GM19238 (cell line): ENCODE data around the gene ERC2.

Experiments
- DNase-seq: peaks from one replicate; pipeline ENCODE4 v3.0.0; 2011; ENCODE audit warnings: low spot score; ENCODE audit not compliant: insufficient read length

ERC2 gene

DNA sequence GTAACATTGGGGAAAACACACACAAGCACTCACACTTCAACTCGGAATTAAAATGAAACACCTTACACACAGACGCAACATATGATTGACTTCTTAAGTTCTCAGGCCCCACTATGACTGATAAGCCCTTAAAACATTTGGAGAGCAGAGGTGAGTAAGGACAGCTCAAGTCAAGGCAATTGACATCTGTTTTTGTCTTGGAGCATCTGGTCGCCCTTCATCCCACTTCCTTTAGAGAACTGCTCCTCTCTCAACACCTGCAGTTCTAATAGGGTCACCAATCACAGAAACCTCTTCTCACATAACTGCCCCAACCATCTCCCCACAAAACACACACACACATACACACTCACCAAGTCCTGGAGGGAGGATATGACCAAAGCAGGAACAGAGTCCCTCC, 43.4 kb downstream of the ERC2 start:
- DNase-seq, result no peak

DNA sequence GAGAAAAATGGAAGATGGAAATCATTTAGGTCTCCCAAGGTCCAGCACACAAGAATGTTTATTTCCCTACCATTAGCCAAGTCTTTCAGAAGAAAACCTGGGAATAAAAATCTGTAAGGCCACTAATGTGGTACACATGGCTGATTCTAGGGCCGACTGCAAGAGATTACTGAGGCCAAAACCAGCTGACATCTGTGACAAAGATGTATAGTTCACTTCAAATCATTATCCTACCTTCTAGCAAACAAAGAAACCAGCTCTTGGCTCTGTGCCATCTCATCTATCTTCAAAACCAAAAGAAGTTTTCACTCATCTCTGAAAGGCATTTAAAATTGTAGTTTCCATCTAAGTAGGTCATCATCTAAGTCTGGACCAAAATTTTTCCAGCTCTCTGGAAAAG, 43.9 kb downstream of the ERC2 start:
- no peak for DNase-seq

DNA sequence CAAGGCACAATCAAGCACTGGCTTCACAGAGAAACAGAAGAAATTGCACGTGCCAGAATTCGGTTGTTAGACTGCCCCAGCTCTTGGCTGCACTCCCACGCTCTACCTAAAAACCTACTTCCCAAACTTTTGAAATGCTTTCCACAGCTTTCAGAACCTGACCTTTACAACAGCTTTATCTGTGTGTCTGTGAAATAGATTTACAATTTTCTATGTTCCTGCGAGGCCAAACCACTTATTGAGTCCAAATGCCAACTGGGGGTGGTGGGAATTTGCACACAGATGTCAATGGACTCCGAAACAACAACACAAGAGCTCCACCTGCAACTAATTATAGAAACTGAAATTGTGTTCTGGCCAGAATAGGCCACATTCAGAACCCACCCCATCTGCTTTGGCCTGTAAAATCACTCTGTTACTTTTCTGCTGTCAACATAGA, 44.6 kb downstream of the ERC2 start:
- no peak for DNase-seq

DNA sequence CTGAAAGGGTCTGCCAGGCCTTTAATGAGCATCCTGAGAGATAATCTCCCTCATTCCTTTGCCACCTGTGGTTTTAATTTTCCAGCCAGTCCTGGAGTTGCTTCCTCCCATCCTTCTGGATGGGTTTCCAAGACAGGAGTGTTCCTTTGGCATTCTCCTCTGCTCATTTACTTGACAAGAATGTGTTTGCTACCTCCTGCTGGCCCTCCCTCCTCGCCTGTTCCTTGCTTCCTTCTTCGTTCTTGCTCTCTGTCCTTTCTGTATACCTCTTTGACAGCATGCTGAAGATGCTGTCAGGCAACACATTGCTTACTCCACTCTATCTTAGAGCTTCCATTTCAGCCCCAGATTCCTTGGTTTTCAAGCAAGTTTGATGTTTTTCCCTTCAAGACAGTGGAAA, 46.0 kb downstream of the ERC2 start:
- DNase-seq, result no peak

DNA sequence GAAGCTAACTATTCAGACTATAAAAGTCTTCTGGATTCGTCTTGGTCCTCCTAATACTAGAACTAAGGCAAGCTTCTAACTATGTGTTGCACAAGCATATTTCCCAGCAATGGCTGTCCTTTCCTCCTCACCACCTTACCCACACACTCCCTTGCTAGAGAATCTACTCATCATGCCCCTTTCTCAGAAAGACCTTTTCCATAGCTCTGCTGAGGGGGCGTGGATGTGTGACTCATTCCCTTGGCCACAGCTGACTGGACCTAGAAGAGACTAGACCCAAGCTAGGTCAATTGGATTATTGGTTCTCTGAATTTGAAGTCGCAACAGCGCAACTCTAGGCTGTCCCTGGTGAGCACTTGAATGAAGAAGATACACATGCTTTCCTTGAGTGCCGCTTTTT, 47.1 kb downstream of the ERC2 start:
- no peak for DNase-seq

DNA sequence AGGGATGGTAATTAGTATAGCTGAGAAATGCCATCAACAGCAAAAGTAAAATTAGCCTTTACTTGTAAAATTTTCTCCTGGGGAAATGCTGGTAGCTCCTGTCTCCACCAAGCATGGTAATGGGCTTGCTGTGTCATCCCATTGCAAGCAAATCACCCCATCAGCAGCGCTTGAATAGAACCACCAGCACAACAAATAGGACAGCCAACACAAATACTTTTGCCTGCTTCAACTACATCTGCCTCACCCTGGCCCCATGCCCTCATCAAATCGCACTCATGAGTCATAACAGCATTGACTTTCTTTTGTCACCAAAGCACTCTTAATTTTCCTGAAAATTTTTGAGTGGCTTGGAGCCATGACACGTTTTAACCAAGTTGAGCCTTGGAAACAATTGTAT, 52.6 kb downstream of the ERC2 start:
- no peak for DNase-seq

DNA sequence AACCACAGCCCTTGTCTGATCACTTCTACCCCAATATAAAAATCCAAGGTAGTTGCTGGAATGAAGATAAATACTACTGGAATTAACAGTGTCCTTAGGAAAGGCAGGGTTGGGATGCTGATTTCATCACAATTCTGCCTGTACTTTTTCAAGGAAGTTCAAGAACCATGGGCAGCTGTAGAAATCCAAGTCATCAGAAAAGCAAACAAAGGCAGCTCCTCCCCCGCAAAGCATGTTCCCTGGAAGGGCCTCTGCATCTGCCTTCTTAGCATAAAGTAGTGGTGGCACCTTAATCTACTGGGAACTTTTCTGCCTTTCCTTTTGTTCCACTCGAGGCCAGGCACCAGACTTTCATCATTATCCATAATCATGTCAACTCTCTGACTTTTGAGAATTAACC, 54.4 kb downstream of the ERC2 start:
- DNase-seq, result no peak

DNA sequence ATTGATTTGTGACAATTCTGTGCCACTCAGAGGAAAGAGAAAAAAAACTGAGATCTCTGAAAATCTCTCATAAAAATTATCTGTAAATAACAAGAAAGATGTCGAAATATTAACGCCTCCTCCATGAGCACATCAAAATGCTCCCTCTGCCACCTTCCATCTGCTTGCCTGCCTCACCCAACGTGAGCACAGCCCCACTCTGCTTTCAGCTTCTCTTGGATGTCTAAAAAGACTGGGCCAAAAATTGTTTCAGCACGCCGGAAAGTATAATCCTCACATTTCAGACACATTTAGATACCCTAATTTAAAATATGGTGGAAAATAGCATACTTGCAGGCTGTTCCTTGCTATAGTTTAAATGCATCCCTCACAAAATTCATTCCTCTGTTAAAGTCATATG, 57.1 kb downstream of the ERC2 start:
- no peak for DNase-seq

DNA sequence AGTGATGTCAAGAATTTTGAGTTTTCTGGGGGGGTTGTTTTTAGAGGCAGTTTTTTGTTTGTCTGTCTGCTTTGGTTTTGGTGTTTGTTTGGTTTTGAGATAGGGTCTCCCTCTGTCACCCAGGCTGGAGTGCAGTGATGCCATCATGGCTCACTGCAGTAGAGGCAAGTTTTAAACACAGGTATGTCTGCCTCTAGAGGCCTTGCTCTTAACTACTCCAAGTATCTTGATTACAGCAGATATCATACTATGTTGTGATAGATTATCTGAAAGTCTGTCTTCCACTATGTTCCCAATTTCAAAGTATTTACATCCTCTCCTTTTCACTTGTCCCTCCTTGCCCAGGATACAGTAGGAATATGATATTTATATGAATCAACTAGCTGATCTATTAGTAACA, 57.7 kb downstream of the ERC2 start:
- no peak for DNase-seq

DNA sequence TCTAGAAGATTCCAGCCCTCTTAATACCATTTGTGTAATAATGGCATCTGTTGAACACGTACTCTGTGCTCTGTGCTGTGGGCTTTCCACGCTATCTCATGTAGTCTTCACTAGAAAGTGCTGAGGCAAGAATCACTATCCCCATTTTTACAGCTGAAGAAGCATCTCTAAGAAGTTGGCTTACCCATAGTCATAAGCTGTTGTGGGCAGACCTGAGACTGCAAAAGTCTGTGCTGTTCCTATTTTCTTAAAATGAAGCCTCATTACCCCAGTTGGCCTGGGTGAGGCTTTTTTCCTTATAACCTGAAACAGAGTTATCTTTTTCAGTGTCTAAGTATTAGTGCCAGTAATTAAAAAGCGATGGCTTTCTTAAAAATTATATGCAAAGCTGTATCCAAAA, 58.5 kb downstream of the ERC2 start:
- DNase-seq, result no peak

DNA sequence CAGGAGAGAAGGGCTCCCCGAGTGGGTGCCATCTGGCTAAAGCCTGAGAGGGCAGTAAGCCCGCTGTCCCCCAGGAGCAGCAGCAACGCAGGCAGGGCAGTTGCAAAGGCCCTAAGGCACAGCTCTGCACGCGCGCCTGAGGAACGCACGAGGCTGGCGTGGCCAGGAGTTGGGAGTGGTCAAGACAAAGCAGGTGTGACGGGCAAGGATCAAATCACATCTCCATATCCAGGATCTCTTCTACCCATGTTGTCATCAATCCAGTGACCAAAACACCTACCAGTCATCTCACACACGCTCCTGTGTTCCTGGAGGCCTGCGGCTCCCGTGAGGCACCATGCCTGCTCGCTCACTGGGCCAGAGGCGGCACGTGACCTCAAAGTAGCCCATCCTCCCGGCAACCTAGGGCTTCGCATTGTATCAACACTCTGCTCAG, 59.5 kb downstream of the ERC2 start:
- no peak for DNase-seq

DNA sequence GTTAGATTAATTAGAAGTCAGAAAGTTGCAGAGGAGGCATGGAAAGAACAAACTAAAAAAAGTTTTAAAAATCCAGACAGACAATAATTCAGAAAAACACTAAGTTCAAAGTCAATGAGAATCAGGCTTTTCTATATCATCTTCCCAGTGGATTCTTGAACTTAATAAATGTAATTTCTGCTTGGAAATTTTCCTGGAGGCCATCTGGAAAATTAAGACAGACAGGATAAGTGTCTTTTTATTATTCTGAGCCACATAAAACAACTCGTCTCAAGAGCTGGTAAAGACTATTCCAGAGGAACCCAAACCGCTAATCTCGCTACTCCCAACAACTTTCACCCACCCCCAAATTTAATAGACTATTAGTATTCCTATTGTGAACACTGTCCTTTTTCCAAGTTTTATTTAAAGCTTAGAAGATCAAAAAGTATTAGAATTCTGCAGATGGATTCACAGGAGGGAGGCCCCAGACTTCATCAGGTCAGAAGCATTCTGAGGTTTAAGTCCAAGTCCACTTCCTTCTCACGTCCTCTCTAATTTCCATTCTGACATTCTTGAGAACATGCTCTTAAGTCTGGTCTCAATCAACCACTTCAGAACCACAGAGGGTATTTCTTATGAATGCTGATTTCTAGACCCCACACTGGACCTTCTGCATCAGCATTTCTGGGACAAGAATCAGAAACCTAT, 61.3 kb downstream of the ERC2 start:
- no peak for DNase-seq

DNA sequence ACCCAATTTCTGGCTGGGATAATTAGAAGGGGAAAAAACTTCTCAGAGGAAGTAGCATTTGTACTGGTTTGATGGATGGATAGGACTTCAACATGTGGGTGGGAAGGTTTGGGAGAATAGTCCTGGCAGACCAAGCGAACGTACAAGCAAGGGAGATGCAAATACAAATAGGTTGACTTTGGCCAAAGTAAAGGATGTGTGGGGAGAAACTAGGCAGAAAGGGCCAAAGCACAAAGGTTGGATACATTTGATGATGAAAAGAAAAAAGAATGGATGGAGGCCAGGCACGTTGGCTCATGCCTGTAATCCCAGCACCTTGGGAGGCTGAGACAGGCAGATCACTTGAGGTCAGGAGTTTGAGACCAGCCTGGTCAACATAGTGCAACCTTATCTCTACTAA, 63.4 kb downstream of the ERC2 start:
- no peak for DNase-seq

DNA sequence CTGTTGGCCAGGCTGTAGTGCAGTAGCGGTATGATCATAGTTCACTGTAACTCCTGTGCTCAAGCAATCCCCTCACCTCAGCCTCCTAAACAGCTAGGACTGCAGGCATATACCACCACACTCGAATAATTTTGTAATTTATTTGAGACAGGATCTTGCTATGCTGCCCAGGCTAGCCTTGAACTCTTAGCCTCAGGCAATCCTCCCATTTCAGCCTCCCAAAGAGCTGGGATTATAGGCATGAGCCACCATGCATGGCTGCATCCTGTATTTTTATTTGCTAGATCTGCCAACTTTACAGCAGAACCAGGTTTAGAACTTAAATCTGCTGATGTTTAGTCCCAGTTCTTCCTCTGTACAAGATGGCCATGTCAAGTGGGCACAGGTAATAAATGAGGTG, 69.6 kb downstream of the ERC2 start:
- DNase-seq, result no peak

DNA sequence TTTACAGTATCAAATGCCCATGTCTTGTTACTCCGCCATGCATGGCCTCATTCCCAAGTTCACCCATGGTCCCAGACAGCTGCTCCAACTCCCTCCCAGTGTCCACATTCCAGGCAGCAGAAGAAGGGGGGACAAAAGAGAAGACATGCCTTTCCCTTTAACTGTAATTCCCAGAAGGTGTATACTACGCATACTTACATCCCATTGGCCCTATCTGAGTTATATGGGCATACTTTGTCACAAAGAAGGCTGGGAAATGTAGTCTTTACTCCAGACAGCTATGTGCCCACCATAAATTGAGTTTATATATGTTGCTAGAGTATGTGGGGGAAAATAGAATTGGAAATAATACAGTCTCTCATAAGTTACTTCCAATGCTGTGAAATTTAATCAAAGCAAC, 70.5 kb downstream of the ERC2 start:
- no peak for DNase-seq

DNA sequence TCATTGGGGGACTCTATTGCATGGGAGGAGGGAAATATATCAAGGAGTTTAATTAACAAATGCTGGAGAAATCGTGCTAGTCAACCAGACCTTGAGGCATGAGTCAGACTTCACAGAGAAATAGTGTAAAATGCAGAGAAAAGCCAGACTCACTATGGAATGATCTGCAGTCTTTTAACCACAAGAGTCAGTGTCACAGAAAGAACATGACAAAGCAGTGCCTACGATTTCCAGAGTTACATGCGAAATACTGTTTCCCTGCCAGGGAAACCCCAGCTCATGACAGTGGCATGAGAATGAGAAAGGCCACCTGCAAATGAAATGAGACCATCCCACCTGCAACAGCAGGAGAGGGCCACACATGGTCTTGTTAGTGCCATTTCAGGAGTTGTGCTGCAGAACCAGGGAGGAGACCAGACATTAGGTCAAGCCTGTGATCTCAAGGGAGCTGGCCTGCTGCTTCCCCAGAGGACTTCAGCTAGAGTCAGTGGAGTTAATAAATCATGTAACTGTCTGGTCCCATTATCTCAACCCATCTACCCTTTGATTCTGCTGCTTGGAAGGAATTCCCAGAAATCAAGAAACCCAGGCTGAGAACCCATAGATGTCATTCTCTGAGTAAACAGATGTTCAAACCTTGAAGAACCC, 79.0 kb downstream of the ERC2 start:
- no peak for DNase-seq

DNA sequence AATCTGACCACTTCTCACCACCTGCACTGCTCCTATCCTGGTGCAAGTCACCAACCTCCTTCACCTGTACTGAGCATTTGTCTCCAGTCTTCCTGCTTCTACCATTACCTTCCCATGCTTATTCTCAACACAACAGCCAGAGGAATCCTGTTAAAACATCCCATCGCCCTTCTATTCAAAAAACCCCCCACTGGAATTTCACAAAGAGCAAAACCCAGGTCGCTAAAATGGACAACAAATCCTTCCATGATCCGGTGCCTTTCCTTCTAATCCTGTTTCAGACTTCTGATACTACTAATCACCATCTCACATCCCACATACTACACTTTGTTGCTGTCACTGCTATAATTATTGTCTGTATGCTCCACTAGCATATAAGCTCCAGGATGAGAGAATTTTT, 85.2 kb downstream of the ERC2 start:
- no peak for DNase-seq

DNA sequence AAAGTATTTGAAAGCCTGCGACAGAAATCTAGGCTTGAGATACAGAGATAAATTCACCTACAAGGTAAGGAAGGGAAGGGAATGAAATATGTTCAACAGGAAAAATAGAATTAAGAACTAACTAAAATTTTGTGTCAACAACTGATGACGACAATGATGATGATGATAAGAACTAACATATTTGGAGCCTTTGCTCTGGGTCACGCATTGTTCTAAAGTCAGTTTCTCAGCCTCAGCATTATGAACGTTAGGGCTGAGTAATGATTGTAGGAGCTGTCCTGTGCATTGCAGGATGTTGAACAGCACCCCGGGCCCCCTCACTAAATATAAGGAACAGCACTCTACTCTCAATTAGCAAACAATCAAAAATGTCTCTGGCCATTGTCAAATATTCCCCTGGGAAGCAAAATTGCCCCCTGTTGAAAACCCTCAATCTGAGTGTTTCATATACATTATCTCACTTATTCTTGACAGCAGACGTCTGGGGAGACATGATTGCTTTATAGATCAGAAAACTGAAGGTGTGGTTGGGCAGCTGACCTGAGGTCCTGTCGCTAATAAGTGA, 88.5 kb downstream of the ERC2 start:
- DNase-seq, result no peak

DNA sequence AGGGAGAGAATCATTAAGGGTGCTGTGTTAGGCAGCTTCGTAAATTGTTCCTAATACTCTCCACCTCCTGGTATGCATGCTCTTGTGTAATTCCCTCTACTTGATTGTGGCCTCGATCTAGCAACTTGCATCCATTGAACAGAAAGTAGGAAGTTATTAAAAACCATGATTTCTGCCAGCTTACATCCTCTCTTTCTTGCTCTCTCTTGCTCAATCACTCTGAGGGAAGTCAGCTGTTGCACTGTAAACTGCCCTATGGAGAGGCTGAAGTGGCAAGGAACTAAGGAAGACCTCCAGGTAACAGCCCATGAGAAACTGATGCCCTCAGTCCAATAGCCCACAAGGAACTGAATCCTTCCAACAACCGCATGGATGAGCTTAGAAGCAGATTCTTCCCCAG, 92.6 kb downstream of the ERC2 start:
- DNase-seq, result no peak

DNA sequence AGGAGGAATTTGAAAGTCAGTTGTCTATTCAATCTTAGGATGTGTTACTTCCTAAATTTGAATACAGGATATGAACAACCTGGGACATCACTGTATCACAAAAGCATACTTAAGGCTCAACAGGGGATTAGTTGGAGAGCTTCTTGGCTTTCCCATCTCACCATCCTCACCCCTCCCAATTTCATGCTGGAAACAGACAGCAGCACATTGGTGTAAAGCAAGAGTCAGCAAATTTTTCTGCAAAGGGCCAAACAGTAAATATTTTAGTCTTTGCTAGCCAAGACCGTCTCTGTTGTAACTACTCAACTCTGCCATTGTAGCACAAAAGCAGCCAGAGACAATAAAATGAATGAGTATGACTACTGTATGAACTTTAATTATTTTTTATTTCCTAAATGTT, 94.9 kb downstream of the ERC2 start:
- no peak for DNase-seq

DNA sequence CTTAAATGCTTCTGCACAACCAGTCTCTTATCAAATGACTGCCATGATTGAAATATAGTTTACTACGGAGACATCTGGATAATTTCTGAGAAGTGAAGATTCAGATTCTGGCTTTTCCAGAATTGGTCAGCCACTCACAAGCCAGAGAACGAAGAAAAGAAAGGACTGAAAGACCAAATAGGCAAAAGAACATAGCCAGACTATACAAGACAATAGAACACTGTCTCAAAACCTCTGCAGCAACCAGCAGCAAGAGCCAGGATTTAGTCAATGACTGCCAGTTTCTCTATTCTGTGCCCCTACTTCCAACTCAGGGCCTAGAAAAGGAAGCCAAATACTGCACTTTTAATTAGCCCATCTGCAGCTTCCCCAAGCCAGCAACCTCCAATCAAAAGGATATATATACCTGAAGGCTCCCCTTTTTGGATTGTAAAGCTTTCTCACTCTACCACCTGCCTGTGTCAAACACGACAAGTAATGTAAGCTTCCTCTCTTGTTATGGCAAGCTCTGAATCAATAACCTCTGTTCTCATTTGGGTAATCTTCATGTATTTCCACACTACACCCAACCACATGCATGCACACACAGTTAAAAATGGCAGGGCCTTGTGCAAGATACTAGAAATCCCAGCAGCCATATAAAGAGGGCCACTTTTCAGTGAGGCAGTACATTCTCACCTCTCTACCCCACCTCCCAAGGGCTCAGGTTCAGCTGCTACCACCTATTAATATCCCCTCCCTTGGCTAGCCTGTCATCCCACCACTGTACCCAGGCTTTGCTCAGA, 97.1 kb downstream of the ERC2 start:
- no peak for DNase-seq

DNA sequence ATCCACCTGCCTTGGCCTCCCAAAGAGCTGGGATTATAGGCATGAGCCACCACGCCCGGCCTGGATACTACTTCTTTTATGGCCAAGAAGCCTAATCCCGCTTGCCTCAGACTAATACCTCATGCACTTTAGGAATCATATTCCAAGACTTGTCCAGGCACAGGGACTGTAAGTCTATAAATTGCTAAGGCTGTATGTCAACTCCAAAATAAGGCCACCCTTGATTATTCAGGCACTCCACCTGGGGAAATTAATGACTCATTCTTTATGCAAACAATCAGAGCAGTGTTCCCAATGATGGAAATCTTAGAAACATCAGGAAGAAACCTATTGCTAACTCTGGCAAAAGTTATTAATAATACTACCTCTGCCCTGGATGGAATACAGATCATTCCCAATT, 98.4 kb downstream of the ERC2 start:
- DNase-seq, result no peak
